Inflammatory macrophage treated with lipopolysaccharide for 4 hours (primary cell): ENCODE results near the gene RNF125.
A peak's percentile ranks its signal among the peaks of the same experiment; 100 is the strongest.
"Not testable (repeated sequence)": the region's sequence is repeated elsewhere in the genome, so short reads cannot be mapped to it uniquely, and the experiment has no call there.

ENCODE experiments used
- DNase-seq: peaks from one replicate; pipeline ENCODE4 v3.0.0-alpha.2; 2020

Gene RNF125

GRCh38 chr18:32026491-32027086 is 8.0 kb downstream of the RNF125 start:
- DNase-seq: no peak

GRCh38 chr18:32029558-32029957 is 10.9 kb downstream of the RNF125 start:
- DNase-seq: no peak

GRCh38 chr18:32032609-32033008 is 14.0 kb downstream of the RNF125 start:
- DNase-seq: no peak

GRCh38 chr18:32036506-32037180 is 18.0 kb downstream of the RNF125 start:
- no peak for DNase-seq

- DNase-seq: no peak
These were observed 19.0 kb downstream of the RNF125 start for GRCh38 chr18:32037616-32038015.

- DNase-seq: no peak
These were observed 22.3 kb downstream of the RNF125 start for GRCh38 chr18:32040936-32041335.

- DNase-seq: peak; percentile 74
These were observed 23.7 kb downstream of the RNF125 start for GRCh38 chr18:32042337-32042736.

GRCh38 chr18:32048507-32049091 is 30.0 kb downstream of the RNF125 start:
- DNase-seq: peak; percentile 78

GRCh38 chr18:32049393-32050171 is 31.0 kb downstream of the RNF125 start:
- DNase-seq: peak; percentile 60

- DNase-seq: no peak
These were observed 38.2 kb downstream of the RNF125 start for GRCh38 chr18:32056613-32057358.

GRCh38 chr18:32057624-32058165 is 39.1 kb downstream of the RNF125 start:
- no peak for DNase-seq

- no peak for DNase-seq
These were observed 41.4 kb downstream of the RNF125 start for GRCh38 chr18:32060026-32060425.

- DNase-seq: no peak
These were observed 48.9 kb downstream of the RNF125 start for GRCh38 chr18:32067375-32068167.

GRCh38 chr18:32072321-32072720 is 53.7 kb downstream of the RNF125 start:
- peak; percentile 25 for DNase-seq

GRCh38 chr18:32074206-32074605 is 55.6 kb downstream of the RNF125 start:
- DNase-seq: no peak

GRCh38 chr18:32078845-32079244 is 60.2 kb downstream of the RNF125 start:
- no peak for DNase-seq

GRCh38 chr18:32081881-32082280 is 63.3 kb downstream of the RNF125 start:
- no peak for DNase-seq

- no peak for DNase-seq
These were observed 65.2 kb downstream of the RNF125 start for GRCh38 chr18:32083781-32084180.

GRCh38 chr18:32086881-32087280 is 68.3 kb downstream of the RNF125 start:
- DNase-seq: peak; percentile 90

GRCh38 chr18:32090831-32091230 is 72.2 kb downstream of the RNF125 start:
- DNase-seq: not testable (repeated sequence)

- DNase-seq: no peak
These were observed 72.7 kb downstream of the RNF125 start for GRCh38 chr18:32091325-32091723.
